Stimulated activated CD4-positive, alpha-beta T cell treated with anti-CD3 and anti-CD28 coated beads, Interleukin-2, amount 100 ng/mL, for 48 hours (primary cell): ENCODE results near the gene FCF1.
"Not testable (repeated sequence)": the region's sequence is repeated elsewhere in the genome, so short reads cannot be mapped to it uniquely, and the experiment has no call there.

Source experiments
- DNase-seq, 2 donors: peaks; one replicate each; pipeline ENCODE4 v3.0.0-alpha.2; 2020

Gene FCF1

DNA sequence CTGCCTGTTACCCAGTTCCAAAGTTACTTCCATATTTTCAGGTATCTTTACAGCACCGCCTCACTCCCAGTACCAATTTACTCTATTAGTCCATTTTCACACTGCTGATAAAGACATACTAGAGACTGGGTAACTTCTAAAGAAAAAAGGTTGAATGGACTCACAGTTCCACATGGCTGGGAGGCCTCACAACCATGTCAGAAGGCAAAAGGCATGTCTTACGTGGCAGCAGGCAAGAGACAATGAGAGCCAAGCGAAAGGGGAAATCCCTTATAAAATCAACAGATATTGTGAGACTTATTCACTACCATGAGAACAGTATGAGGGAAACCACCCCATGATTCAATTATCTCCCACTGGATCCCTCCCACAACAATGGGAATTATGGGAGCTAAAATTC lies 9.9 kb upstream of the FCF1 start:
- DNase-seq = no peak

DNA sequence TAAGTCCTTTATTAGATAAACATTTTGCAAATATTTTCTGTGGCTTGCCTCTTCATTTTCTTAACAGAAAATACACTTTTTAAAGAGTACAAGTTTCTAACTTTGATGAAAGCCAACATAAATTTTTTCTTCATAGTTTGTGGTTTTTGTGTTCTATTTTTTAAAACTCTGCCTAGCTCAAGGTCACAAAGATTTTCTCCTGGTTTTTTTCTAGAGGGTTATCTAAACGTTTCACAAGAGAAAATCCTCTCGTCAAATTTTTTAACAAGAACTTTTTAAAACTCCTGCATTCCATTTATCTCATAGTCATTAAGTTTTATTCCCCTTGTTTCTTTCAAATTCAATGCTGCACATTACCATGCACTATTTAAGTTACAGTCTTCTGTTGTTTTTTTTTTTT lies 8.3 kb upstream of the FCF1 start:
- DNase-seq = no peak

DNA sequence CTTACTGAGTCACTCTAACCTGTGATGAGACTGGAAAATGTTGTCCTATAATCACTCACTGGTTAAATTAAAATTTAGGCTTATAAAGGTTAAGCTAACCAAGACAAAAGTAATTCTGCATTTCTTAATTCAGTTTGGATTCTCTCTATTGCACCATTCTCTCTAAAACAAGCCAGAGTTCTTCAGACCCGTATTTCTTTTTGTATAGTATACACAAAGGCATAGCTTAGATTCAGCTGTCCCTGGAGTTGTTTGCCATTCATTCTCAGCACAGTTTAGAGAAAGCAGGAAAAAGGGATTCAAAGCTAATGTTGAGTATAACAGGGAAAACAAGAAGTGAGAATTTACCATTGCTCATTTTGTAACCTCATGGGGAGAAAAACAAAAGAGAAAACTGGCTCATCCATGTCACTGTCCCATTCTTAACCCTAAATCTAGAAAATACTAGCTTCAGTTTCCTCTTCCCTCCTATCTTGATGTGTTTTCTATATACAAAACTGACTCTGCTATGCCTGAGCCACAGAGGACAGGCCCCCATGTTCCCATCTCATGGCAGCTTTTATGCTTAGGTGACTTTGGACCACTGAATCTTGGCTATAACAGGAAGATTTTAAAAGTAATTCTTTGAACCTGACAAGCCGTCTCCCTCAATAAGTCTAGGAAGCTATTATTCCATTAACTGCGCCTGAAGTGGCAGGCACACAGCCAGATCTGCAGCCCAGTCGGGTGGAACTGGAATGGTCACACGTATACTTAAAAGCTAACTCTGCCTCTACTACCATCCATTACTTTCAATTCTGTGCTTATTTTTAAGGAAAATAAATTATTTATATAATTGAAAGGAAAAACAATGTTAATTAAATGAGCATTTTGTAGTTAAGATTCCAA lies 7.1 kb upstream of the FCF1 start:
- no peak for DNase-seq

DNA sequence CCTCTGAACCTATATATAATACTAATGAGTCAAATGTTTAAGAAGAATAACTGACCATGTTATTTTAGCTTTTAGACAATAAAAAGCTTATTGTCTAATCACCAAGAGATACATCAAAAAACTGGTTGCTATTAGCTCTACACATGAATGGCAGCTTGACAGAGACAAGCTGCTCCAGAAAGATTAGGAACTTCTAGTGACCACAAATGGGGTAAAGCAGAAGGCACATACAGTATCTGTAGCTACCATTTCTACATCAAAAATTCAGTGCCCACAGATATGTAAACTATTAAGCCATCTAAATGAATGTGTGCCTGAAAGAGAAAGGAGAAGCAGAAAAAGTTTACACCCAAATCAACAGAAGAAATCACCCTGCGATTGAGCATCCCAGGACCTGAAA lies 2.5 kb upstream of the FCF1 start:
- DNase-seq = no peak

DNA sequence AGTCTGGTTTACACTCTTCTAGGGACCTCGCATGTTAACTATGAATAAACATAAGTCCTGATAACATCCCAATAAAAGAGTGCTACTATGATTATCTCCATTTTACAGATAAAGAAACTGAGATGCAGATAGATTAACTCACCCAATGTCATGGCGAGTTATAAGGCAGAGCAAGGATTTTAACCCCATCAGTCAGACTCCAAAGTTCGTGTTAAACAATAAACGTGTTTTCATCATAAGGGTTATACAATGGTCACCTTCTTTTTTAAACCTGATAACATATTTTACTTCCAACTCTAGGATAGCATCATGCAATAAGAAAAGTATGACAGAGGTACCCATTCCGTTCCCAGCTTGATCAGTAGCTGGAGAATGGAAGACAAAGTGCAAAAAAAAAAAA lies 1.3 kb upstream of the FCF1 start:
- no peak for DNase-seq

DNA sequence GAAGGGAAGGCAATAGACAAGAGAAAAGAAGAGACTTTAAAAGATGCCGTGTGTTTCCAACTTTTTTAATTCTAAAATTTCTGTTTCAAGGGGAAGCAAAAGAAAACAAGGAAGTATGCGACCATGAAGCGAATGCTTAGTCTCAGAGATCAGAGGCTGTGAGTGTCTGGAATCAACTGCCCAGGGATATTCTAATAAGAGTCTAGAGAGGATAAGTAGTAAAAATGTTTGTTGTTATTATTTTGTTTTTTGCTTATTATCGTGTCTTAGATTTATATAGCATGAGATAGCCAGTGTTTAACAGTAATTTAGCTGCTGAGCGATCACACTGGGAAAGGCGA lies 421 bp downstream of the FCF1 start:
- DNase-seq = no peak

DNA sequence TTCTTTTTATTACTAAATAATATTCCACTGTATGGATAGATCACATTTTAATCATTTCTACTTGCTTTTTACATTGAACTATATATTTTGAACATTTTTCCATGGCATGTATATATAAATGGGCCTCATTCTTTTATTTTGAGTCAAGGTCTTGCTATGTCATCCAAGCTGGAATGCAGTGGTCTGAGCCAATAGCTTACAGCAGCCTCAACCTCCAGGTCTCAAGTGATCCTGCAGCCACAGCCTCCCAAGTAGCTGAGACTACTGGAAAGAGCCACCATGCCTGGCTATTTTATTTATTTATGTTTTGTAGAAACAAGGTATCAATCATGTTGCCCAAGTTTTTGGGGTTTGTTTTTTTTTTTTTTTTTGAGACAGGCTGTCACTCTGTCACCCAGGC lies 7.6 kb downstream of the FCF1 start:
- no peak for DNase-seq

DNA sequence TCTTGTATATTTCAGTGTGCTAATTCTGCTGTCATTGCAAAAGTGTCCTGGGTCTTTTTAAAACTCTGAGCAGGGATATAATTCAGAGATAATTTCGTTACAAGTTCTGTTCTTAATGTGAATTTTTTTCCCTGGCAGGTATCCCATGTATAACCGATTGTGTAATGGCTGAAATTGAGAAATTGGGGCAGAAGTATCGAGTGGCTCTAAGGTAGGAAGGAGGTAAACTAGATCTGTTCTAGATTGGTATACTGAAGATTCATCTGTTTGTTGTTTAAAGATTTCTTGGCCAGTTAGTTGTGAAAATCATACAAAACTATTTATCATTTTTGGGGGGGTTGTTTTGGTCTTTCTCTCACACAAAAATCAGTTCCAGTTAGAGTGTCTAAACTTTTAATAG lies 10.2 kb downstream of the FCF1 start:
- DNase-seq = no peak

DNA sequence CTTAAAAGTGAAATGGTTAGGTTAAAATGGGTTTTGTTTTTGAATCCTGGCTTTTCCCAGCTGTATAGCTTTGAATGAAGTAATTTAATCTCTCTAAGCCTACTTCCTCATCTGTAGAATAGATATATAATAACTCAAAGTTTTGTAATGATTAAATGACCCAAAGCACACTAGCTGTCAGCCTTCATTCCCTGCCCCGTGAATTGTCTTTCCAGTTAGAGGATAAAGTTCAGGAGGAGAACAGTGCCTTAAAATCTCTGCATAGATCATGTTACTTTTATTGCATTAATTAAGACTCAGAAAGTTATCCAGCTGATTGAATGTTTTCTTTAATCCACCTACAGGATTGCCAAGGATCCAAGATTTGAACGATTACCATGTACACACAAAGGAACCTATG lies 19.4 kb downstream of the FCF1 start:
- DNase-seq = no peak

DNA sequence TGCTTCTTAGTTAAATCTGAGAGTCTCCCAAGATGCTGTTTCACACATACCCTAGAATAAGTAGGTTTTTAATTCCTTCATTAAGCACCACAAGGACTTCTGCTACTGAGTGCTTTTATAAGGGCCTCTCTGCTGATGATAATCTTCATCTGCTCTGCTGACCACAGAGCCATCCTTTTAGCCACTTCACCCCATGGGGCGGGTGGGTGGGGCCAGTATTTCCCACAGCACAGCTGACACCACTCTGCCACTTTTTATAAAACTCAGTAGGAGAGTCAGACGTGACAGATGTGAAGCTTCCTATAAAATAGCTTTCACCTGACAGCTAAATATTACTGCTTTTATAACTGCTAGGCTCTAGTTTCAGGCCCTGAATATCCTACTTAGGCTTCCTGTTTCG lies 20.3 kb downstream of the FCF1 start:
- DNase-seq = no peak

DNA sequence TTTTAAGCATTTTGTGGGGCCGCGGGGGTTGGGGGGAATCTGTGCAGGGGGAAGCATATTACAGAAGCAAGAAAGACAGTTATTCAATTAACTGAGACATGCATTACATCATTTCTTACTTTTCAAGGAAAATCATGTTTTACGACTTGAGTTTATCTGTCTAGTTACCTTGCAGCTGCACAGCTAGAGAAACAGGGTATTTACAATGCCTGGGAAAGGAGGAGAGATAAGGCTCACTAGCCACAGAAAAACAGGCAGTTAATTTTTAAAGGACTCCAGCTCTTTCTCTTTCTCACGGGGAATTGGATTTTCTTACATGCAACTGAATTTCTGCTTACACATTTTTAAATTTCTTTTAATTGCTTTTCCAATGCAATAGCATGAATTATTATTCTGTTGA lies 22.2 kb downstream of the FCF1 start:
- DNase-seq = no peak

DNA sequence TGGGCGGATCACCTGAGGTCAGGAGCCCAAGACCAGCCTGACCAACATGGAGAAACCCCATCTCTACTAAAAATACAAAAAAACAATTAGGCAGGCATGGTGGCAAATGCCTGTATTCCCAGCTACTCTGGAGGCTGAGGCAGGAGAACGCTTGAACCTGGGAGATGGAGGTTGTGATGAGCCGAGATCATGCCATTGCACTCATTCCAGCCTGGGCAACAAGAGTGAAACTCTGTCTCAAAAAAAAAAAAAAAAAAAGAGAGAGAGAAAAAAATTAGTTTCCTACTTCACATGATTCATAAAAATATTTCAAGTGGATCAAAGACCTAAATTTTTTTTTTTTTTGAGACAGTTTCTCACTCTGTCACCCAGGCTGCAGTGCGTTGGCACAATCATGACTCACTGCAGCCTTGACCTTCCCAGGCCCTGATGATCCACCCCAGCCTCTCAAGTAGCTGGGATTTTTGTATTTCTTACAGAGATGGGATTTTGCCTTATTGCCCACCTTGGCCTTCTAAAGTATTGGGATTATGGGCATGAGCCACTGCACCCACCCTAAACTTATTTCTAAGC lies 24.9 kb downstream of the FCF1 start:
- no peak for DNase-seq

DNA sequence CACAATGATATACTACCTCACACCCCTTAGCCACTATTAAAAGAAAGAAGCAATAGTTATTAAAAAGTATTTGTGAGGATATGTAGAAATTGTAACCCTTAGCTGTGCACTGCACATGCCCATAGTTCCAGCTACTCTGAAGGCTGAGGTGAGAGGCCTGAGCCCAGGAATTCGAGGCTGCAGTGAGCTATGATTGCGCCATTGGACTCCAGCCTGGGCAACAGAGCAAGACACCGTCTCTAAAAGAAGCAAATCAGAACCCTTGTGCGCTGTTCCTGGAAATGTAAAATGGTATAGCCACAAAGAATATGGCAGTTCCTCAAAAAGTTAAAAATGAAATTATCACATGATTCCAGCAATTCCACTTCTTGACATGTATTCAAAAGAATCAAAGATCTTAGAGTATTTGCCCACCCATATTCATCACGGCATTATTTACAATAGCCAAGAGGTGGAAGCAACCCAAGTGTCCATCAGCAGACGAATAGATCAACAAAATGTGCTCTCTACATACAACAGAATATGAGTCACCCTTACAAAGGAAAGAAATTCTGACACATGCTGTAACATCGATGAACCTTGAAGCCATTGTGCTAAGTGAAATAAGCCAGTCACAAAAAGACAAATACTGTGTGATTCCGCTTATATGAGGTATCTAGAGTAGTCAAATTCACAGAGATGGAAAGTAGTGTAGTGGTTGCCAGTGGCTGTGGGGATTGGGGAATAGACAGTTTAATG lies 26.5 kb downstream of the FCF1 start:
- no peak for DNase-seq

DNA sequence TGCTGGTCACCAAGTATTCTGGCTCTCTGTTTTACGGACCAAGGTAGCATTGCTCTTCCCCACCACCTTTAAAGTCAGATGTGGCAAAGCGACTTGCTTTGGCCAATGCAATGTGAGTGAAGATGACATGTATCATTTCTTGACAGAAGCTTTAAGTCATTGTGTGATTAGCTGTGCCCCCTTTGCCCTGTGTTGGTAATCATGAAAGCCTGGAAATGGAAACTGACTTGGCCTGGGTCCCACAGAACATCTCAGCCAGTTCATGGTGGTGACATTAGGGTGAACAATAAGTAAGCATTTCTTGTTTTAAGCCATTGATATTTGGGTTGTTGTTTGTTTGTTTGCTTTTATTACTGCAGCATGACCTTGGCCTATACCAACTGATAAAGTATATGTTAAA lies 34.3 kb downstream of the FCF1 start:
- no peak for DNase-seq

DNA sequence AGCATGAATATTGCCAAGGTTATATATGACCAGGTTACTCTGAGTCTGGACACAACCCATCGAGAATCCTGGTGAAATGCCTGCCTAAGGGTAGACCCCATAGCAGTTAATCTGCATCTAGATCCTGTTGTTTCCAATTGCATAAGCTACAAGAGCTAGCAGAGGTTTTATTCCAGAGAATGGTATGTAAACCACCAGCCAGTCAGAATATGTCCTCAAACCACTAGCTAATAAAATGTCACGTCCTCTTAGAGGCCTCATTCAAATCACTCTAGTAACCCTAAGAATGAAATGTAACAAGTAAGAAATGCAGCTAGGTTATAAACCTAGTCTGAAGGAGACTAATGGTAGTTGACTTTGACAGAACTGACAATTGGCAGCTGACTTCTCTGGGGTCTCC lies 41.2 kb downstream of the FCF1 start:
- no peak for DNase-seq

DNA sequence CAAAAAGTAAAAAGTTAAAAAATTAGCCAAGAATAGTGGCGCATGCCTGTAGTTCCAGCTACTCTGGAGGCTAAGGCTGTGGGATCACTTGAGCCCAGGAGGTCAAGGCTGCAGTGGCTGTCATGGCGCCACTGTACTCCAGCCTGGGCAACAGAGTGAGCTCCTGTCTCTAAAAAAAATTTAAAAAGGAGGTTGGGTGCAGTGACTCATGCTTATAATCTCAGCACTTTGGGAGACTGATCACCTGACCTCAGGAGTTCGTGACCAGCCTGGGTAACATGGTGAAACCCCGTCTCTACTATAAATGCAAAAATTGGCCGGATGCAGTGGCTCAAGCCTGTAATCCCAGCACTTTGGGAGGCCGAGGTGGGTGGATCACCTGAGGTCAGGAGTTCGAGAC lies 42.0 kb downstream of the FCF1 start:
- DNase-seq = no peak

DNA sequence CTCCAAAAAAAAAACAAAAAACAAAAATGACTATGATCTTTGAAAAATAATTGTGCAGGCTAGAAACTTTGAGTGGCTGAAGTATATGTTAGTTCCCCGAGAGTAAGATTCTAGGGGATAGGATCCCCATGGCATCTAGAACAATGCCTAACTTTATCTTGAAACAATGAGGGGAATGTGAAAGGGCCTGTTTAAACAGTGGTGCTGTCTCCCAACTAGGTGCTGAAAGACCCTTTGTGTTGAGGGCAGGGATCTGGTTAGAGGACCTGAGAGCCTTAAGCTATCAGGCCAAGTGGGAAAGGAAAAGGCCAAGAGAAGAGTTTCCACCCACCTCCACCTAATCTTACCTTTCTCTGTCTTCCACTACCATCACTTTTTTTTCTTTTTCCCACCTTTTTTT lies 43.4 kb downstream of the FCF1 start:
- DNase-seq = no peak

DNA sequence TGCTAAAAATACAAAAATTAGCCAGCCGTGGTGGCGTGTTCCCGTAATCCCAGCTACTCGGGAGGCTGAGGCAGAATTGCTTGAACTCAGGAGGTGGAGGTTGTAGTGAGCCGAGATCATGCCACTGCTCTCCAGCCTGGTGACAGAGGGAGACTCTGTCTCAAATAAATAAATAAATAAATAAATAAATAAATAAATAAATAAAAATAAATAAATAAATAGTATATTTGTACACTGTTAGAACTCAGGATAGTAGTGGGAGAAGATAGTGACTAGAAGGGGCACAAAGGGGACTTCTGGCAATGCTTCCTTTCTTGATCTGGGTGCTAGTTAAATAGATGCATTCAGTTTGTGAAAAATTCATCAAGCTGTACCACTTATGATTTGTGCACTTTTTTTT lies 45.6 kb downstream of the FCF1 start:
- not testable (repeated sequence) for DNase-seq

DNA sequence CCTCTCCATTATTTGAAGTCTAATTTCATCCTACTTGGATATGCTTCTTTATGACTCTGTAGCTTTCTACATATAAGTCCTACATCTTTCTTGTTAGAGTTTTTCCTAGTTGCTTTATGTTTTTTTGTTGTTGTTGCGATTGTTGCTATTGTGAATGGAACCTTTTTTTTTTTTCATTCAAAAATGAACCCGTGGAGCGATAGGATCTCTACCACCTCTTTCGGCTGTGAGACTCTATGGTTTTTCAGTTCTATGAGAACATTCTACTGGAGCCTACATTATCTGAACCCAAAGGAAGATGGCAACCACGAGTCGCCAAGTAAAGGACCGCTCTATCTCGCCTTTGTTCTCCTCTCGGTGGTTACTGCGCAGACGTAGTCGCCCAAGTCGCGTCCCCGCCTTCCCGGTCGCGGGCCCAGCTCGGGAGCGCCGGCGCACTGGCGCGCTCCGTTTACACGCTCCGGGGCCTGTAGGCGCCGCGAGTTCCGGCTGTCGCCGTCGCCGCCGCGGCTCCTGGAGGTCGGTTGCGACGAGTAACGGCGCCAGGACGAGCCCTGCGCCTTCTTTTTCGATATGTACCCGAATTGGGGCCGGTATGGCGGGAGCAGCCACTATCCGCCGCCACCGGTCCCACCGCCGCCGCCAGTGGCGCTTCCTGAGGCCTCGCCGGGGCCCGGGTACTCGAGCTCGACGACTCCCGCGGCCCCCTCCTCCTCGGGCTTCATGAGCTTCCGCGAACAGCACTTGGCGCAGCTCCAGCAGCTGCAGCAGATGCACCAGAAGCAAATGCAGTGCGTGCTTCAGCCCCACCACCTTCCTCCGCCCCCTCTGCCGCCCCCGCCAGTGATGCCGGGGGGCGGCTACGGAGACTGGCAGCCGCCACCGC lies 50.2 kb downstream of the FCF1 start, which contains the start of gene YLPM1:
YLPM1 (plus strand) TSS at position 400 of the 886 bp plus-strand sequence; CDS start at position 574, 174 bp downstream.
- peak; percentile 86 to 88 for DNase-seq

DNA sequence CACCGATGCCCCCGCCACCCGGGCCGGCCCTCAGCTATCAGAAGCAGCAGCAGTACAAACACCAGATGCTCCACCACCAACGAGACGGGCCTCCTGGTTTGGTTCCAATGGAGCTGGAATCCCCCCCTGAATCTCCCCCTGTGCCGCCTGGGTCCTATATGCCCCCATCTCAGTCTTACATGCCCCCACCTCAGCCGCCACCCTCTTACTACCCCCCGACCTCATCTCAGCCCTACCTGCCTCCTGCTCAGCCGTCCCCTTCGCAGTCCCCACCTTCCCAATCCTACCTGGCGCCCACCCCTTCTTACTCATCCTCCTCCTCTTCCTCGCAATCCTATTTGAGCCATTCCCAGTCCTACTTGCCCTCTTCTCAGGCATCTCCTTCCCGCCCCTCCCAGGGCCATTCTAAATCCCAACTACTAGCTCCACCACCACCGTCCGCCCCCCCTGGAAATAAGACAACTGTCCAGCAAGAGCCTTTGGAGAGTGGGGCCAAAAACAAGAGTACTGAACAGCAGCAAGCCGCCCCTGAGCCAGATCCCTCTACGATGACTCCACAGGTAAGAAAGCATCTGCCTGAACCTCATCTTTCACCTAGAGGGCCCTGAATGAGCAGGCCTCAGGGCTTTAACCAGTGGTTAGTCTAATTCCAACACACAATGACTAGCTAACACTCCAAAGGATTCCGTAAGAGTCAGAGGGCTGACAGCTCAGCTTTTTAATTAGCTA lies 51.0 kb downstream of the FCF1 start:
- peak; percentile 7 for DNase-seq

DNA sequence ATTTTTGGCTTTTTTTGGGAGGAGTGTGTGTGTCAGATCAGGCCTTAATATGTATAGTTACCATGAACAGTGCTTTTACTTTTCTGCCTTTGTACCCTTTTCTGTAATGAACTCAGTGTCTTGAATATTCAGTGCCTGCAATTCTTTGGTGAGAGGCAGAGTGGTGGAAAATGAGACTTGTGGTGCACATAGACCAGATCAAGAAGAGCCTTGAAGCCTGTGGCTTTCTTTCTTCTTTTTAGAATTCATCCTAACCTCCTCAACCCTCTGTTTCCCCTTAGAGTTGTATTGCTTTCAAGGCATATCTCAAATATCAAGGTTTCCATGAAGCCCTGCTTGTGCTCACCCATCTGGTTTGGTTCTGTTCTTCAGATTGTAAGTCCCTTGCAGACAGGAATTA lies 52.8 kb downstream of the FCF1 start:
- DNase-seq = no peak

DNA sequence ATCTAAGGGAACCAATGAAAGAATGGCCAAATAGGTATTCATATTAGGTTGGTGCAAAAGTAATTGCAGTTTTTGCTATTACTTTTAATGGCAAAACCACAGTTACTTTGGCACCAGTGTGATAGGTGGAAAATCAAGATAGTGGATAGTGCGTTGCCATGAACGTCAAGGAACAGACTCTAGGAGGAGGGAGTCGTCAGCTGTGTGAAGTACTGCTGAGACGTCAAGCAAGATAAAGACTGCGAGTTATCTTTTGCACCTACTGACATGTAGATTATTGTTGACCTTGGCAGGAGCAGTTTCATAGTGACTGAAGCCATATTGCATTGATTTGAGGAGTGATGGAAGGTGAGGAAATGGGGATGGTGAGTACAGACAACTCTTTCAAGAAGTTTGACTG lies 58.5 kb downstream of the FCF1 start:
- DNase-seq = no peak
